Type B pancreatic cell (in vitro differentiated cells): ENCODE measurements around the gene KRT13. TPM values are rescaled to one million over a fixed set of nuclear protein-coding genes. Genes with fewer than 3 reads are reported as not detected.

Source experiments
- DNase-seq: peaks from one replicate; pipeline ENCODE4 v3.0.0; 2021; ENCODE audit warnings: mixed read lengths; ENCODE audit not compliant: unreplicated experiment; ENCODE audit errors: extremely low spot score
- H3K27ac Mint-ChIP-seq: 2 replicates; pipeline ENCODE4 v1.8.0; 2021; ENCODE audit warnings: mild to moderate bottlenecking, mixed read lengths
- H3K27me3 Mint-ChIP-seq: 2 replicates; pipeline ENCODE4 v1.8.0; 2021; ENCODE audit warnings: mixed read lengths
- H3K36me3 Mint-ChIP-seq: 2 replicates; pipeline ENCODE4 v1.8.0; 2021; ENCODE audit warnings: mixed read lengths
- H3K4me1 Mint-ChIP-seq: one replicate; pipeline ENCODE4 v1.8.0; 2021; ENCODE audit warnings: mixed read lengths; ENCODE audit not compliant: unreplicated experiment
- H3K4me3 Mint-ChIP-seq: 2 replicates; pipeline ENCODE4 v1.8.0; 2021; ENCODE audit warnings: mild to moderate bottlenecking, mixed read lengths
- H3K9me3 Mint-ChIP-seq: 2 replicates; pipeline ENCODE4 v1.8.0; 2021; ENCODE audit warnings: mixed read lengths
- total RNA-seq: library from RNA; stranded (reverse); gene quantifications from 2 replicates; pipeline ENCODE4 v1.2.1, GENCODE V29; 2021; ENCODE audit warnings: low replicate concordance
- TF ChIP-seq, protein P1 (sequence below): fragments of 200-600 bp; sonication (generic); conservative IDR thresholded peaks from 2 replicates; pipeline ENCODE4 v1.5.0; 2021; ENCODE audit warnings: antibody characterized with exemption, mild to moderate bottlenecking

KRT13 gene
- total RNA-seq, 1 donor from 2014 or later = 869 TPM

DNA sequence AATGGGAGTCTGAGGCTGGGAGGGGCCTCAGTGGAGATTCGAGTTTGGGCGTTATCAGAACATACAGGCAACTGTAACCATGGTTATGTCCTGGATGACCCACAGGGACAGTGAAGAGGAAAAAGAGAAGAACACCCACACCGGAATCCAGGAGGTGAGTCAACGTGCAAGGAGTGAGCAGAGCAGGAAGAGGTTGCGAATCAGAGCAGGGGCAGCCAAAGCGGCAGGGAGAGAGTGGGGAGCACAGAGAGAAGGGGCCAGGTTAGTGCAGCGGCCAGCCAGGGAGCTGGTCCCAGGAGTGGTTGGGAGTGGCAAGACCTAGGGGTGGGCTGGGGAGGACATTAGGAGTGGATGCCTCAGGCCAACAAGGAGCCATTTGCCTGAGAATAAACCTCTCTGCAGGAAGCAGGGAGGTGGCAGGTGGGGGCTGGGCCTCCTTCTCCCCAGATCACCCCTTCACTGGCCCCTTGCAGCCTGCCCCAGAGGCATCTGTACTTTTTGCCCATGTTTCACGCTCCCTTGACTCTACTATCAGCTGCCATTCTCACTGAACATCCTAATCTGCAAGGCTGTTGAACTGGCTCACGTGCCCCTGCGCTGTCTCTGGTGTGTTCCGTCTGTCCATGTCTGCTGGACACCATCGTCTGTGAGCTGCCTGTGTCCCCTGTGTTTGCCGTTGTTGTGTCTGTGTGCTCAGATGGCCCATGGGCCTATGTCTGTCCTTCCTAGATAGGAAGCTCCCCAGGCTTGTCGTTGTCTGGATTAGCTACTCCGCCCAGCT, 5.1 kb downstream of the KRT13 start:
- H3K4me3 Mint-ChIP-seq = peak overlapping the region; percentile 80
- H3K9me3 Mint-ChIP-seq = no peaks in the 10 kb centered on the region
- no peaks in the 10 kb centered on the region for H3K36me3 Mint-ChIP-seq
- peaks cover 20% of the 10 kb centered on the region for H3K4me1 Mint-ChIP-seq
- peak overlapping the region; percentile 88 for H3K27ac Mint-ChIP-seq
- no peak for DNase-seq
- H3K27me3 Mint-ChIP-seq = no peaks in the 10 kb centered on the region
- TF ChIP-seq, protein P1, sequence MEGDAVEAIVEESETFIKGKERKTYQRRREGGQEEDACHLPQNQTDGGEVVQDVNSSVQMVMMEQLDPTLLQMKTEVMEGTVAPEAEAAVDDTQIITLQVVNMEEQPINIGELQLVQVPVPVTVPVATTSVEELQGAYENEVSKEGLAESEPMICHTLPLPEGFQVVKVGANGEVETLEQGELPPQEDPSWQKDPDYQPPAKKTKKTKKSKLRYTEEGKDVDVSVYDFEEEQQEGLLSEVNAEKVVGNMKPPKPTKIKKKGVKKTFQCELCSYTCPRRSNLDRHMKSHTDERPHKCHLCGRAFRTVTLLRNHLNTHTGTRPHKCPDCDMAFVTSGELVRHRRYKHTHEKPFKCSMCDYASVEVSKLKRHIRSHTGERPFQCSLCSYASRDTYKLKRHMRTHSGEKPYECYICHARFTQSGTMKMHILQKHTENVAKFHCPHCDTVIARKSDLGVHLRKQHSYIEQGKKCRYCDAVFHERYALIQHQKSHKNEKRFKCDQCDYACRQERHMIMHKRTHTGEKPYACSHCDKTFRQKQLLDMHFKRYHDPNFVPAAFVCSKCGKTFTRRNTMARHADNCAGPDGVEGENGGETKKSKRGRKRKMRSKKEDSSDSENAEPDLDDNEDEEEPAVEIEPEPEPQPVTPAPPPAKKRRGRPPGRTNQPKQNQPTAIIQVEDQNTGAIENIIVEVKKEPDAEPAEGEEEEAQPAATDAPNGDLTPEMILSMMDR = no peak

GRCh38 chr17:41499714-41500113, 5.7 kb downstream of the KRT13 start:
- H3K4me3 Mint-ChIP-seq = peak overlapping the region; percentile 80
- no peaks in the 10 kb centered on the region for H3K9me3 Mint-ChIP-seq
- no peaks in the 10 kb centered on the region for H3K27me3 Mint-ChIP-seq
- TF ChIP-seq, protein P1 = no peak
- H3K4me1 Mint-ChIP-seq = peaks cover 18% of the 10 kb centered on the region
- DNase-seq = no peak
- peak overlapping the region; percentile 88 for H3K27ac Mint-ChIP-seq
- H3K36me3 Mint-ChIP-seq = no peaks in the 10 kb centered on the region

DNA sequence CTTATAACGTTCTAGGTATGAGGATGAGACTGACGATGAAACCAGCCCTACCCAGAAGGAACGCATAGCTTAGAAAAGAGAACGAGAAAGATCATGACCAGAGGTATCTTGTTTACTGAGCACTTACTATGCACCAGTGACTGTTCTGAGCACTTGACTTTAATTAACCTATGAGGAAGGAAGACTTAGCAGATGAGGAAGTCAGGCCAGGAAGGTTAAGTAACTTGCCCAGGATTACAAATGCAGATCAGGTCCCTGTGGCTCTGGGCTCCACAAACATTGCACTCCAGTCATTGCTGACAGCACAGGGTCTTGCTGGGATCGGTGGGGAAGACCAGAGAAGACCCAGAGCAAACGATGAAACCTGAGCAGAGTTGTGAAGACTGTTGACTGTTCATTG, 7.1 kb downstream of the KRT13 start:
- Mint-ChIP-seq H3K36me3 (no peaks in the 10 kb centered on the region), H3K4me3 (peak overlapping the region; percentile 9), H3K4me1 (peaks cover 18% of the 10 kb centered on the region), H3K9me3 (no peaks in the 10 kb centered on the region), H3K27ac (peak overlapping the region; percentile 78), H3K27me3 (no peaks in the 10 kb centered on the region)
- no peak for DNase-seq
- TF ChIP-seq, protein P1 = no peak

GRCh38 chr17:41496803-41497484, 8.5 kb downstream of the KRT13 start:
- TF ChIP-seq, protein P1 = peak; percentile 76
- H3K27ac Mint-ChIP-seq = peak overlapping the region; percentile 0
- H3K36me3 Mint-ChIP-seq = no peaks in the 10 kb centered on the region
- no peaks in the 10 kb centered on the region for H3K9me3 Mint-ChIP-seq
- H3K27me3 Mint-ChIP-seq = no peaks in the 10 kb centered on the region
- H3K4me3 Mint-ChIP-seq = no peak overlapping the region
- H3K4me1 Mint-ChIP-seq = peaks cover 29% of the 10 kb centered on the region
- DNase-seq = no peak

- TF ChIP-seq, protein P1 = no peak
- no peaks in the 10 kb centered on the region for H3K27me3 Mint-ChIP-seq
- peaks cover 16% of the 10 kb centered on the region for H3K4me1 Mint-ChIP-seq
- peak overlapping the region; percentile 32 for H3K27ac Mint-ChIP-seq
- H3K4me3 Mint-ChIP-seq = no peak overlapping the region
- no peaks in the 10 kb centered on the region for H3K9me3 Mint-ChIP-seq
- no peak for DNase-seq
- H3K36me3 Mint-ChIP-seq = no peaks in the 10 kb centered on the region
These were observed 10.9 kb downstream of the KRT13 start for GRCh38 chr17:41494524-41494923.
